C4-2B (cell line): ENCODE results near the gene ZNF521.

Experiments used
- ZFX ChIP-seq: fragments of 450-650 bp; IDR thresholded peaks from 2 replicates; pipeline ENCODE4 v1.6.1; 2017
- TF ChIP-seq, protein P1 (sequence below): fragments of 450-650 bp; conservative IDR thresholded peaks from 2 replicates; pipeline ENCODE4 v1.5.1; 2017; ENCODE audit warnings: mild to moderate bottlenecking

GRCh38 chr18:25075783-25076182 lies 276.2 kb downstream of the ZNF521 start:
- TF ChIP-seq, protein P1, sequence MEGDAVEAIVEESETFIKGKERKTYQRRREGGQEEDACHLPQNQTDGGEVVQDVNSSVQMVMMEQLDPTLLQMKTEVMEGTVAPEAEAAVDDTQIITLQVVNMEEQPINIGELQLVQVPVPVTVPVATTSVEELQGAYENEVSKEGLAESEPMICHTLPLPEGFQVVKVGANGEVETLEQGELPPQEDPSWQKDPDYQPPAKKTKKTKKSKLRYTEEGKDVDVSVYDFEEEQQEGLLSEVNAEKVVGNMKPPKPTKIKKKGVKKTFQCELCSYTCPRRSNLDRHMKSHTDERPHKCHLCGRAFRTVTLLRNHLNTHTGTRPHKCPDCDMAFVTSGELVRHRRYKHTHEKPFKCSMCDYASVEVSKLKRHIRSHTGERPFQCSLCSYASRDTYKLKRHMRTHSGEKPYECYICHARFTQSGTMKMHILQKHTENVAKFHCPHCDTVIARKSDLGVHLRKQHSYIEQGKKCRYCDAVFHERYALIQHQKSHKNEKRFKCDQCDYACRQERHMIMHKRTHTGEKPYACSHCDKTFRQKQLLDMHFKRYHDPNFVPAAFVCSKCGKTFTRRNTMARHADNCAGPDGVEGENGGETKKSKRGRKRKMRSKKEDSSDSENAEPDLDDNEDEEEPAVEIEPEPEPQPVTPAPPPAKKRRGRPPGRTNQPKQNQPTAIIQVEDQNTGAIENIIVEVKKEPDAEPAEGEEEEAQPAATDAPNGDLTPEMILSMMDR: no peak
- no peak for TF ChIP-seq ZFX
